HEK293 (cell line): ENCODE data around the gene GPR152.

ENCODE experiments used
- CTCF ChIA-PET: fragments of 350-600 bp; formaldehyde crosslinking; extraction: SDS; loops from one replicate; lab custom pipeline; 2021; ENCODE audit warnings: antibody characterized with exemption; lab: Yijun Ruan, JAX
- POLR2A ChIA-PET: fragments of 300-600 bp; formaldehyde crosslinking; extraction: SDS; loops from one replicate; lab custom pipeline; 2020; ENCODE audit warnings: antibody characterized with exemption, inconsistent platforms; lab: Yijun Ruan, JAX
- H3K27ac ChIP-seq: fragments of 200-500 bp; sonication (Bioruptor generic); 2 replicates; pipeline ENCODE4 v1.5.1; 2014; ENCODE audit warnings: low read depth, low read length, control low read depth, inconsistent platforms; ENCODE audit errors: extremely low read depth
- H3K36me3 ChIP-seq, 2 experiments: fragments of 200-500 bp in 1 of 2; sonication (Bioruptor generic) in 1 of 2; 1 replicate in 1 of 2; 2 replicates in 1 of 2; pipeline ENCODE4 v1.5.1; 2014 to 2017; ENCODE audit warnings: inconsistent platforms in 2 of 2, low read length in 2 of 2; ENCODE audit not compliant: control insufficient read depth in 2 of 2, insufficient read depth in 1 of 2
- H3K4me1 ChIP-seq: fragments of 200-500 bp; sonication (Bioruptor generic); 2 replicates; pipeline ENCODE4 v1.5.1; 2014; ENCODE audit warnings: mild to moderate bottlenecking, low read length, inconsistent platforms; ENCODE audit not compliant: control insufficient read depth, insufficient read depth
- H3K4me3 ChIP-seq: 2 replicates; pipeline ENCODE4 v1.5.1; 2011; ENCODE audit warnings: low read depth, mild to moderate bottlenecking, control low read depth, low read length, moderate library complexity
- H3K9me3 ChIP-seq: fragments of 200-500 bp; sonication (Bioruptor generic); 2 replicates; pipeline ENCODE4 v1.5.1; 2014; ENCODE audit warnings: low read depth, low read length, inconsistent platforms; ENCODE audit not compliant: control insufficient read depth, insufficient read depth
- GLIS2 ChIP-seq: fragments of 450-650 bp; formaldehyde crosslinking; IDR thresholded peaks from 2 replicates; pipeline ENCODE4 v1.5.1; 2016; ENCODE audit warnings: missing biosample characterization, missing genetic modification characterization
- IKZF3 ChIP-seq: fragments of 450-650 bp; IDR thresholded peaks from 2 replicates; pipeline ENCODE4 v1.5.0; 2018; ENCODE audit warnings: missing biosample characterization, mild to moderate bottlenecking, missing genetic modification characterization, moderate library complexity
- KLF9 ChIP-seq: fragments of 450-650 bp; formaldehyde crosslinking; IDR thresholded peaks from 2 replicates; pipeline ENCODE4 v1.5.1; 2016; ENCODE audit warnings: missing biosample characterization, missing genetic modification characterization, low read depth
- OSR2 ChIP-seq: fragments of 450-650 bp; formaldehyde crosslinking; IDR thresholded peaks from 2 replicates; pipeline ENCODE4 v1.5.1; 2016; ENCODE audit warnings: missing biosample characterization, missing genetic modification characterization
- SCRT2 ChIP-seq: fragments of 450-650 bp; formaldehyde crosslinking; IDR thresholded peaks from 2 replicates; pipeline ENCODE4 v1.5.1; 2016; ENCODE audit warnings: missing biosample characterization, missing genetic modification characterization
- ZNF155 ChIP-seq: fragments of 450-650 bp; formaldehyde crosslinking; IDR thresholded peaks from 2 replicates; pipeline ENCODE4 v1.5.1; 2016; ENCODE audit warnings: missing biosample characterization, missing genetic modification characterization
- ZNF169 ChIP-seq: fragments of 450-650 bp; formaldehyde crosslinking; IDR thresholded peaks from 2 replicates; pipeline ENCODE4 v1.5.1; 2016; ENCODE audit warnings: missing biosample characterization, missing genetic modification characterization
- ZNF274 ChIP-seq, 2 experiments: fragments of 200-500 bp in 1 of 2; fragments of 450-650 bp in 1 of 2; sonication (Bioruptor generic) in 1 of 2; formaldehyde crosslinking in 1 of 2; IDR thresholded peaks; 2 replicates each; pipeline versions ENCODE4 v1.5.1 to v1.6.1; 2014 to 2016; ENCODE audit warnings: borderline replicate concordance in 1 of 2, inconsistent platforms in 1 of 2, low read length in 1 of 2, missing biosample characterization in 1 of 2, missing genetic modification characterization in 1 of 2
- ZNF280D ChIP-seq: fragments of 450-650 bp; formaldehyde crosslinking; IDR thresholded peaks from 2 replicates; pipeline ENCODE4 v1.5.1; 2016; ENCODE audit warnings: missing biosample characterization, missing genetic modification characterization
- ZNF423 ChIP-seq: fragments of 450-650 bp; formaldehyde crosslinking; IDR thresholded peaks from 2 replicates; pipeline ENCODE4 v1.5.1; 2016; ENCODE audit warnings: missing biosample characterization, missing genetic modification characterization
- ZNF560 ChIP-seq: fragments of 450-650 bp; formaldehyde crosslinking; IDR thresholded peaks from 2 replicates; pipeline ENCODE4 v1.5.1; 2017; ENCODE audit warnings: missing biosample characterization, missing genetic modification characterization, borderline replicate concordance
- ZNF596 ChIP-seq: fragments of 450-650 bp; IDR thresholded peaks from 2 replicates; pipeline ENCODE4 v1.5.0; 2018; ENCODE audit warnings: missing biosample characterization, mild to moderate bottlenecking, missing genetic modification characterization, moderate library complexity
- ZNF600 ChIP-seq: fragments of 450-650 bp; formaldehyde crosslinking; IDR thresholded peaks from 2 replicates; pipeline ENCODE4 v1.5.1; 2016; ENCODE audit warnings: missing biosample characterization, missing genetic modification characterization
- ZNF660 ChIP-seq: fragments of 450-650 bp; IDR thresholded peaks from 2 replicates; pipeline ENCODE4 v1.5.1; 2018; ENCODE audit warnings: missing biosample characterization, mild to moderate bottlenecking, missing genetic modification characterization
- ZNF664 ChIP-seq: fragments of 450-650 bp; formaldehyde crosslinking; IDR thresholded peaks from 2 replicates; pipeline ENCODE4 v1.5.1; 2016; ENCODE audit warnings: missing biosample characterization, missing genetic modification characterization
- ZNF707 ChIP-seq: fragments of 450-650 bp; formaldehyde crosslinking; IDR thresholded peaks from 2 replicates; pipeline ENCODE4 v1.5.1; 2016; ENCODE audit warnings: missing biosample characterization, missing genetic modification characterization
- TF ChIP-seq, protein P1 (sequence below): sonication (generic); formaldehyde crosslinking; IDR thresholded peaks from 2 replicates; pipeline ENCODE4 v1.8.1; 2022; ENCODE audit warnings: mild to moderate bottlenecking, moderate library complexity, missing genetic modification reagents
- TF ChIP-seq, protein P2 (sequence below): fragments of 450-650 bp; formaldehyde crosslinking; IDR thresholded peaks from 2 replicates; pipeline ENCODE4 v1.5.1; 2016; ENCODE audit warnings: missing biosample characterization, missing genetic modification characterization
- TF ChIP-seq, protein P3 (sequence below): fragments of 450-650 bp; formaldehyde crosslinking; IDR thresholded peaks from 2 replicates; pipeline ENCODE4 v1.5.1; 2016; ENCODE audit warnings: missing biosample characterization, missing genetic modification characterization

The GPR152 gene

DNA sequence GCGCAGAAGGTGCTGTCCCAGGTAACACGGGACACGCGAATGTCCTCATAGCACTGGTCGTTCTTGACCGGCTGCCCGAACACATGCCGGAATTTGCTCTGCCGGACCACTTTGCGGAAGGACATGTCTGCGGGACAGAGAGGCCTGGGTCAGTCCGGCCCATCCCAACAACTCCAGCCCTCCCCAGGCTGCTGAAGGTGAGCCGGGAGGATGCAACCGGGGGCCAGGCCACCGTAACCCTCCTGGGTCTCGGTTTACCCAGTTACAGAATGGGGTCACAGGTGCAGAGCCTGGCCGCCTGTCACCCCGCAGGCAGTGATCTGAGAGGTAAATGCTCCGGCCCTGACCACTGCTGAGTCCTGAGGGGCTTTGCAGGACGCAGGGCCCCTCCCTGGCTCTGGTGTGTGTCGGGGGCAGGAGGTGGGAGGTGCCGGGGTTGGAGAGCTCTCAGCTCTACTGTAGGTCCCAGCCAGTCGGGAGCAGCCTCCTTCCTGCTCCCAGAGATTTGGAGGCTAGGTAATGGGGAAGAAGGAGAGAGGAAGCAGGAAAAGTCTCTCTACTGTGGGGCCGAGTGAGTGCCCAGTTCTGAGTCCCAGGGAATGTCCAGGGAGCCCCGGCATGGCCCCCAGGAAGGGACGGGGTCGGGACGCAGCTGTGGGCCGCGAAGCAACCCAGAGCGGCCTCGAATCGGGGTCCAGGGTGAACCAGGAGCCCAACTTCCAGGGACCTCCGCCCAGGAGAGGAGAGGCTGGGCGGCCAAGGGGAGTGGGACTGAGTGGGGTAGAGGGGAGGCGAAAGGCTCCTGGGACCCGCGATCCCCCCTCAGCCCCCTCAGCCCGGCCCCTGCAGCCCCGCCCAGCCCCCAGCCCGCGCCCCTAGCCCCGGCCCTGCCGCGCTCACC lies 9.8 kb downstream of the GPR152 start:
- H3K36me3 ChIP-seq = peaks cover 0 to 43% of the 10 kb centered on the region in 2 experiments; a peak in 1 of 3 replicates
- peak; percentile 64; the same call in 1 of the 2 replicates for TF ChIP-seq ZNF600
- TF ChIP-seq GLIS2 = peak; percentile 41; the same call in 1 of the 2 replicates
- no peak for TF ChIP-seq ZNF596 (tag by site-specific recombination)
- H3K27ac ChIP-seq = peak overlapping the region; percentile 38
- CTCF ChIA-PET = interaction anchor here (1.0 kb wide), 1 partner anchor 14 kb away, joined by 3 read pairs; the partner anchor contains the start of gene RPS6KB2
- POLR2A ChIA-PET = interaction anchor here (0.5 to 2.0 kb wide), 8 partner anchors 10 to 218 kb away, joined by 3 to 10 read pairs (median 6); partner anchors contain the start of genes PPP1CA and RAD9A
- peak overlapping the region; percentile 69 for H3K4me3 ChIP-seq
- H3K4me1 ChIP-seq = no peaks in the 10 kb centered on the region
- H3K9me3 ChIP-seq = no peaks in the 10 kb centered on the region

DNA sequence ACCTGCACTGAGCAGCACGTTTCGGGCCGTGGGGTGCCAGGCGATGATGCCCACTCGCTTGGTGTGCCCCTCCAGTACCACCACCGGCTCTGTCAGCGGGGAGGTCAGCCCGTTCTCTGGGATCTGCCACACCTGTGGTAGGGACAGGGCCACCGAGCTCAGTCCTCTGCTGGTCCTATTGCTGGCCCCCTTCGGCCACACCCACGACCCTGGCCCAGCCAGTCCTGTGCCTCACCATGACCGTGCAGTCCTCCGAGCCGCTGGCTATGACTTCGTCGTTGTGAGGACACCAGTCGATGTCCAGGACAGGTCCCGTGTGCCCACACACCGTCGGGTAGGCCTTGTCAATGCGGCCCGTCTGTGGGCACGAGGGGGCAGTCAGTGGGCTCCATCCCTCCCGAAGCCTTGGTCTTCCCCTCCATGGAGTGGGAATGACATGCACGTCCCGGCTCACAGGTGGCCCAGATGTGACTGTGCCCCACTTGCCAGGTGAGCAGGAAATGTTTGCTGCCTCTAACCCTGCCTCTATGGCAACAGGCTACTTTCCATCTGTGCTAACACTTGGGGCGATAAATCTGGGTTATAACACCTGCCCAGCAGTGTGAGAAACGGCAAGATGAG lies 10.7 kb downstream of the GPR152 start:
- no peaks in the 10 kb centered on the region for H3K4me1 ChIP-seq
- H3K9me3 ChIP-seq = no peaks in the 10 kb centered on the region
- H3K27ac ChIP-seq = no peak overlapping the region
- POLR2A ChIA-PET = interaction anchor here (0.9 to 1.5 kb wide), 2 partner anchors 40 to 50 kb away, joined by 3 to 7 read pairs; partner anchors contain the start of genes PPP1CA and RAD9A
- CTCF ChIA-PET = no interaction called here
- H3K36me3 ChIP-seq = peaks cover 0 to 49% of the 10 kb centered on the region in 2 experiments; a peak in 1 of 3 replicates
- no peak overlapping the region for H3K4me3 ChIP-seq
- TF ChIP-seq ZNF707 (tag by site-specific recombination) (no peak), KLF9 (tag by site-specific recombination) (no peak), ZNF280D (tag by site-specific recombination) (no peak), ZNF155 (tag by site-specific recombination) (no peak), ZNF664 (tag by site-specific recombination) (no peak), SCRT2 (peak; percentile 41; the same call in 1 of the 2 replicates), ZNF660 (tag by site-specific recombination) (no peak), IKZF3 (tag by site-specific recombination) (no peak), ZNF169 (tag by site-specific recombination) (no peak), ZNF423 (tag by site-specific recombination) (no peak), ZNF274 (IDR thresholded peaks at IDR 0.05; ENCODE audit: low read length) (no peak), ZNF274 (tag by site-specific recombination; IDR thresholded peaks at IDR 0.05; ENCODE audit: borderline replicate concordance) (no peak), ZNF560 (tag by site-specific recombination) (no peak), OSR2 (tag by site-specific recombination) (no peak)
- TF ChIP-seq, protein P1, sequence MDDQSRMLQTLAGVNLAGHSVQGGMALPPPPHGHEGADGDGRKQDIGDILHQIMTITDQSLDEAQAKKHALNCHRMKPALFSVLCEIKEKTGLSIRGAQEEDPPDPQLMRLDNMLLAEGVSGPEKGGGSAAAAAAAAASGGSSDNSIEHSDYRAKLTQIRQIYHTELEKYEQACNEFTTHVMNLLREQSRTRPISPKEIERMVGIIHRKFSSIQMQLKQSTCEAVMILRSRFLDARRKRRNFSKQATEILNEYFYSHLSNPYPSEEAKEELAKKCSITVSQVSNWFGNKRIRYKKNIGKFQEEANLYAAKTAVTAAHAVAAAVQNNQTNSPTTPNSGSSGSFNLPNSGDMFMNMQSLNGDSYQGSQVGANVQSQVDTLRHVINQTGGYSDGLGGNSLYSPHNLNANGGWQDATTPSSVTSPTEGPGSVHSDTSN = no peak
- TF ChIP-seq, protein P2, sequence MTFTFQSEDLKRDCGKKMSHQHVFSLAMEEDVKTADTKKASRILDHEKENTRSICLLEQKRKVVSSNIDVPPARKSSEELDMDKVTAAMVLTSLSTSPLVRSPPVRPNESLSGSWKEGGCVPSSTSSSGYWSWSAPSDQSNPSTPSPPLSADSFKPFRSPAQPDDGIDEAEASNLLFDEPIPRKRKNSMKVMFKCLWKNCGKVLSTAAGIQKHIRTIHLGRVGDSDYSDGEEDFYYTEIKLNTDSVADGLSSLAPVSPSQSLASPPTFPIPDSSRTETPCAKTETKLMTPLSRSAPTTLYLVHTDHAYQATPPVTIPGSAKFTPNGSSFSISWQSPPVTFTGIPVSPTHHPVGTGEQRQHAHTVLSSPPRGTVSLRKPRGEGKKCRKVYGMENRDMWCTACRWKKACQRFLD (tag by site-specific recombination) = no peak
- TF ChIP-seq, protein P3, sequence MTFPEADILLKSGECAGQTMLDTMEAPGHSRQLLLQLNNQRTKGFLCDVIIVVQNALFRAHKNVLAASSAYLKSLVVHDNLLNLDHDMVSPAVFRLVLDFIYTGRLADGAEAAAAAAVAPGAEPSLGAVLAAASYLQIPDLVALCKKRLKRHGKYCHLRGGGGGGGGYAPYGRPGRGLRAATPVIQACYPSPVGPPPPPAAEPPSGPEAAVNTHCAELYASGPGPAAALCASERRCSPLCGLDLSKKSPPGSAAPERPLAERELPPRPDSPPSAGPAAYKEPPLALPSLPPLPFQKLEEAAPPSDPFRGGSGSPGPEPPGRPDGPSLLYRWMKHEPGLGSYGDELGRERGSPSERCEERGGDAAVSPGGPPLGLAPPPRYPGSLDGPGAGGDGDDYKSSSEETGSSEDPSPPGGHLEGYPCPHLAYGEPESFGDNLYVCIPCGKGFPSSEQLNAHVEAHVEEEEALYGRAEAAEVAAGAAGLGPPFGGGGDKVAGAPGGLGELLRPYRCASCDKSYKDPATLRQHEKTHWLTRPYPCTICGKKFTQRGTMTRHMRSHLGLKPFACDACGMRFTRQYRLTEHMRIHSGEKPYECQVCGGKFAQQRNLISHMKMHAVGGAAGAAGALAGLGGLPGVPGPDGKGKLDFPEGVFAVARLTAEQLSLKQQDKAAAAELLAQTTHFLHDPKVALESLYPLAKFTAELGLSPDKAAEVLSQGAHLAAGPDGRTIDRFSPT (tag by site-specific recombination) = 0 out of 2 replicates have a peak, but pooled peaks have one; percentile 20
- TF ChIP-seq, all 188 proteins: peak for 2
